ENCODE data around the gene CD80. TPM values are rescaled to one million over a fixed set of nuclear protein-coding genes. Genes with fewer than 3 reads are reported as not detected.

The CD80 gene
- total RNA-seq, 1 experiment from 2014 or later, result not detected

GRCh38 chr3:119518026-119518425 lies 41.4 kb downstream of the CD80 start:
- no peaks in the 10 kb centered on the region for H3K4me1 ChIP-seq (ENCODE audit: control insufficient read depth in 1 of 2, insufficient read depth in 2 of 2, low read length in 2 of 2)
- intact Hi-C loops (cut with micrococcal nuclease), result no loop called here
- no peak overlapping the region for H3K4me2 ChIP-seq (ENCODE audit: low read length)
- no peak overlapping the region for H3K9ac ChIP-seq (ENCODE audit: low read length)
- CTCF ChIA-PET, result no interaction called here
- H4K20me1 ChIP-seq (ENCODE audit: insufficient read depth), result no peaks in the 10 kb centered on the region
- H3K9me3 ChIP-seq (ENCODE audit: control insufficient read depth in 1 of 2, insufficient read depth in 1 of 2, low read depth in 1 of 2, low read length in 2 of 2), result no peaks in the 10 kb centered on the region
- no peak overlapping the region for H3K27ac ChIP-seq (ENCODE audit: low read depth, low read length)
- RAD21 ChIA-PET (ENCODE audit: low non-redundant PET in 1 of 2, low total read pairs in 2 of 2, uncharacterized antibody in 2 of 2, unreplicated experiment in 2 of 2), result no interaction called here
- H3K9me2 ChIP-seq (ENCODE audit: insufficient read depth), result no peaks in the 10 kb centered on the region
- DNase-seq (ENCODE audit: low read depth, low spot score) (no peak), ATAC-seq (no peak)
- H3K79me2 ChIP-seq (ENCODE audit: insufficient read depth, low read length), result no peaks in the 10 kb centered on the region
- TF ChIP-seq MAX (IDR thresholded peaks at IDR 0.05) (no peak), EGR1 (IDR thresholded peaks at IDR 0.05; ENCODE audit: low read depth) (no peak), POLR2AphosphoS5 (IDR thresholded peaks at IDR 0.05; ENCODE audit: low read depth, low read length) (no peak), YY1 (IDR thresholded peaks at IDR 0.05; ENCODE audit: extremely low read depth, insufficient replicate concordance, low read depth, low read length) (no peak), TCF7L2 (IDR thresholded peaks at IDR 0.05; ENCODE audit: borderline replicate concordance, extremely low read depth, insufficient read depth, insufficient read length) (no peak), JUND (IDR thresholded peaks at IDR 0.05) (no peak)
- H3K27me3 ChIP-seq (ENCODE audit: insufficient read depth, low read length), result no peaks in the 10 kb centered on the region
- peaks cover 46 to 55% of the 10 kb centered on the region in 2 experiments for H3K36me3 ChIP-seq (ENCODE audit: control insufficient read depth in 1 of 2, insufficient read depth in 2 of 2, low read length in 2 of 2)
- POLR2A ChIA-PET, result no interaction called here
- no peak overlapping the region for H2AFZ ChIP-seq (ENCODE audit: low read depth, low read length, poor library complexity, severe bottlenecking)
- no TSS peak for BruUV-seq (replicated peaks)
- H3K4me3 ChIP-seq (replicated peaks in 1 of 2; ENCODE audit: low read depth in 1 of 2, low read length in 2 of 2), result no peak overlapping the region

- no peak overlapping the region for H3K9ac ChIP-seq (ENCODE audit: low read length)
- H3K4me3 ChIP-seq (replicated peaks in 1 of 2; ENCODE audit: low read depth in 1 of 2, low read length in 2 of 2), result no peak overlapping the region
- H3K4me1 ChIP-seq (ENCODE audit: control insufficient read depth in 1 of 2, insufficient read depth in 2 of 2, low read length in 2 of 2), result no peaks in the 10 kb centered on the region
- no peaks in the 10 kb centered on the region for H3K9me3 ChIP-seq (ENCODE audit: control insufficient read depth in 1 of 2, insufficient read depth in 1 of 2, low read depth in 1 of 2, low read length in 2 of 2)
- no peaks in the 10 kb centered on the region for H3K79me2 ChIP-seq (ENCODE audit: insufficient read depth, low read length)
- DNase-seq (ENCODE audit: low read depth, low spot score) (no peak), ATAC-seq (no peak)
- ChIA-PET CTCF (no interaction called here), RAD21 (ENCODE audit: low non-redundant PET in 1 of 2, low total read pairs in 2 of 2, uncharacterized antibody in 2 of 2, unreplicated experiment in 2 of 2) (no interaction called here), POLR2A (no interaction called here)
- no peaks in the 10 kb centered on the region for H3K9me2 ChIP-seq (ENCODE audit: insufficient read depth)
- intact Hi-C loops (cut with micrococcal nuclease), result no loop called here
- TF ChIP-seq SP1 (IDR thresholded peaks at IDR 0.05; ENCODE audit: low read depth), result no peak
- TF ChIP-seq TCF7L2 (IDR thresholded peaks at IDR 0.05; ENCODE audit: borderline replicate concordance, extremely low read depth, insufficient read depth, insufficient read length), result no peak
- no peak for TF ChIP-seq CTCF (IDR thresholded peaks at IDR 0.05 in 2 of 3, conservative IDR thresholded peaks at IDR 0.05 in 1 of 3; ENCODE audit: borderline replicate concordance in 1 of 3, insufficient read depth in 1 of 3, low read depth in 2 of 3, low read length in 2 of 3)
- TF ChIP-seq JUND (IDR thresholded peaks at IDR 0.05), result no peak
- TF ChIP-seq ZNF274 (IDR thresholded peaks at IDR 0.05; ENCODE audit: low read depth, low read length), result no peak
- TF ChIP-seq ZBTB33 (IDR thresholded peaks at IDR 0.05; ENCODE audit: extremely low read depth, insufficient replicate concordance, low read length), result no peak
- no peaks in the 10 kb centered on the region for H3K27me3 ChIP-seq (ENCODE audit: insufficient read depth, low read length)
- no peak overlapping the region for H3K27ac ChIP-seq (ENCODE audit: low read depth, low read length)
- H3K4me2 ChIP-seq (ENCODE audit: low read length), result no peak overlapping the region
- BruUV-seq (replicated peaks), result no TSS peak
- no peak overlapping the region for H2AFZ ChIP-seq (ENCODE audit: low read depth, low read length, poor library complexity, severe bottlenecking)
- H3K36me3 ChIP-seq (ENCODE audit: control insufficient read depth in 1 of 2, insufficient read depth in 2 of 2, low read length in 2 of 2), result peaks cover 46 to 55% of the 10 kb centered on the region in 2 experiments
- no peaks in the 10 kb centered on the region for H4K20me1 ChIP-seq (ENCODE audit: insufficient read depth)
These were observed 42.3 kb downstream of the CD80 start for GRCh38 chr3:119517112-119517511.
